Hepatocyte (in vitro differentiated cells): ENCODE results near the gene SPAG16. TPM values are rescaled to one million over a fixed set of nuclear protein-coding genes. Genes with fewer than 3 reads are reported as not detected.

Experiments used
- DNase-seq: peaks from one replicate; pipeline ENCODE4 v3.0.0-alpha.2; 2016; ENCODE audit warnings: low spot score
- H2AFZ ChIP-seq: fragments of 200-600 bp; sonication (generic); 2 replicates; pipeline ENCODE4 v1.6.0; 2016; ENCODE audit warnings: antibody characterized with exemption, mild to moderate bottlenecking
- H3K27ac ChIP-seq: fragments of 200-600 bp; sonication (generic); 2 replicates; pipeline ENCODE4 v1.5.1; 2016; ENCODE audit warnings: mild to moderate bottlenecking
- H3K27me3 ChIP-seq: fragments of 200-600 bp; sonication (generic); 2 replicates; pipeline ENCODE4 v1.6.1; 2016
- H3K36me3 ChIP-seq: fragments of 200-600 bp; sonication (generic); replicated peaks from 2 replicates; pipeline ENCODE4 v1.5.1; 2016; ENCODE audit warnings: low read depth; ENCODE audit not compliant: insufficient read depth
- H3K4me1 ChIP-seq: fragments of 200-600 bp; sonication (generic); 2 replicates; pipeline ENCODE4 v1.5.1; 2016; ENCODE audit warnings: mild to moderate bottlenecking, moderate library complexity; ENCODE audit not compliant: insufficient read depth
- H3K4me2 ChIP-seq: fragments of 200-600 bp; sonication (generic); 2 replicates; pipeline ENCODE4 v1.6.0; 2016
- H3K4me3 ChIP-seq: fragments of 200-600 bp; sonication (generic); 2 replicates; pipeline ENCODE4 v1.5.1; 2016; ENCODE audit warnings: mild to moderate bottlenecking
- H3K79me2 ChIP-seq: fragments of 200-600 bp; sonication (generic); 2 replicates; pipeline ENCODE4 v1.6.0; 2017; ENCODE audit warnings: mild to moderate bottlenecking
- H3K9me2 ChIP-seq: fragments of 200-600 bp; sonication (generic); replicated peaks from 2 replicates; pipeline ENCODE4 v1.6.0; 2017; ENCODE audit warnings: mild to moderate bottlenecking; ENCODE audit not compliant: insufficient read depth
- H3K9me3 ChIP-seq: fragments of 200-600 bp; sonication (generic); 2 replicates; pipeline ENCODE4 v1.5.1; 2016; ENCODE audit warnings: low read depth, mild to moderate bottlenecking
- H4K20me1 ChIP-seq: fragments of 200-600 bp; sonication (generic); 2 replicates; pipeline ENCODE4 v1.6.0; 2016; ENCODE audit warnings: mild to moderate bottlenecking; ENCODE audit not compliant: insufficient read depth, poor library complexity, severe bottlenecking
- EZH2 ChIP-seq: fragments of 200-600 bp; sonication (generic); IDR thresholded peaks from 2 replicates; pipeline ENCODE4 v1.6.1; 2016; ENCODE audit warnings: antibody characterized with exemption, mild to moderate bottlenecking, borderline replicate concordance
- EZH2phosphoT487 ChIP-seq: fragments of 200-600 bp; sonication (generic); IDR thresholded peaks from one replicate; pipeline ENCODE4 v1.6.1; 2018; ENCODE audit warnings: antibody characterized with exemption, mild to moderate bottlenecking, low read depth, moderate library complexity; ENCODE audit not compliant: unreplicated experiment, severe bottlenecking
- WGBS: methylation state at CpG from one replicate; pipeline ENCODE4 v1.1.6; 2016; ENCODE audit warnings: low lambda C conversion rate; ENCODE audit errors: missing lambda C conversion rate; 5-methylcytosine and 5-hydroxymethylcytosine counted together
- polyA plus RNA-seq: library from polyadenylated mRNA; unstranded; fragments of >200 nt; fragmentation: Nextera tagmentation; extraction: Ambion mirVana; gene quantifications from 2 replicates; pipeline ENCODE4 v1.2.1, GENCODE V29; 2016
- total RNA-seq: library from RNA; depleted of rRNA; stranded (reverse); fragments of >200 nt; gene quantifications from 2 replicates; pipeline ENCODE4 v1.2.3, GENCODE V29; 2014
- TF ChIP-seq, protein P1 (sequence below): fragments of 200-600 bp; sonication (generic); IDR thresholded peaks from 2 replicates; pipeline ENCODE4 v1.5.1; 2016; ENCODE audit warnings: antibody characterized with exemption, mild to moderate bottlenecking; ENCODE audit not compliant: poor library complexity

Gene SPAG16
- total and polyA plus RNA-seq, 2 experiments from 2014 or later, result 52.1 to 56.9 TPM

DNA sequence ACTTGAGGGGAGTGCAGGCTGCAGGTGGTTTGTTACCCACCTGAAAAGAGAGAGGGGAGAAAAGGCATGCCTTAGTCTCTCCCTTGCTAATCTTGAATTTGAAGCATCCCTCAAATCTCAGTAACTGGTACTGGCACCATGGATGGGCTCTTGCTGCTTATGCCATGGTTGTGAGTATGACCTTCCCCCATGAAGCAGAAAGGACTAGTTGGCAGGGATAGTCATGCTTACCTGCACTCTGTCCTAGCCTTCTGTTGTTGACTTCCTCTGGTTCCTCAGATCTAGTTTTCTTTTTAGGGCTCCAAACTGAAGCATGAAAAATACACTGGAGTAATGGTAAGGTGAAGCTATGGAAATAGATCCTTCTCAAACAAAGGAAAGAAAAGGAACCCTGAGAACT, 191.2 kb downstream of the SPAG16 start:
- no peaks in the 10 kb centered on the region for H3K27me3 ChIP-seq
- no peaks in the 10 kb centered on the region for H3K9me2 ChIP-seq
- no peaks in the 10 kb centered on the region for H3K79me2 ChIP-seq
- no peak overlapping the region for H3K27ac ChIP-seq
- no peaks in the 10 kb centered on the region for H3K9me3 ChIP-seq
- H3K4me1 ChIP-seq, result no peaks in the 10 kb centered on the region
- no peak overlapping the region for H3K4me2 ChIP-seq
- H2AFZ ChIP-seq, result no peak overlapping the region
- no peak overlapping the region for H3K4me3 ChIP-seq
- TF ChIP-seq EZH2 (no peak), EZH2phosphoT487 (no peak)
- TF ChIP-seq, protein P1, sequence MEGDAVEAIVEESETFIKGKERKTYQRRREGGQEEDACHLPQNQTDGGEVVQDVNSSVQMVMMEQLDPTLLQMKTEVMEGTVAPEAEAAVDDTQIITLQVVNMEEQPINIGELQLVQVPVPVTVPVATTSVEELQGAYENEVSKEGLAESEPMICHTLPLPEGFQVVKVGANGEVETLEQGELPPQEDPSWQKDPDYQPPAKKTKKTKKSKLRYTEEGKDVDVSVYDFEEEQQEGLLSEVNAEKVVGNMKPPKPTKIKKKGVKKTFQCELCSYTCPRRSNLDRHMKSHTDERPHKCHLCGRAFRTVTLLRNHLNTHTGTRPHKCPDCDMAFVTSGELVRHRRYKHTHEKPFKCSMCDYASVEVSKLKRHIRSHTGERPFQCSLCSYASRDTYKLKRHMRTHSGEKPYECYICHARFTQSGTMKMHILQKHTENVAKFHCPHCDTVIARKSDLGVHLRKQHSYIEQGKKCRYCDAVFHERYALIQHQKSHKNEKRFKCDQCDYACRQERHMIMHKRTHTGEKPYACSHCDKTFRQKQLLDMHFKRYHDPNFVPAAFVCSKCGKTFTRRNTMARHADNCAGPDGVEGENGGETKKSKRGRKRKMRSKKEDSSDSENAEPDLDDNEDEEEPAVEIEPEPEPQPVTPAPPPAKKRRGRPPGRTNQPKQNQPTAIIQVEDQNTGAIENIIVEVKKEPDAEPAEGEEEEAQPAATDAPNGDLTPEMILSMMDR, result no peak
- DNase-seq, result no peak
- no peaks in the 10 kb centered on the region for H3K36me3 ChIP-seq
- no peaks in the 10 kb centered on the region for H4K20me1 ChIP-seq

DNA sequence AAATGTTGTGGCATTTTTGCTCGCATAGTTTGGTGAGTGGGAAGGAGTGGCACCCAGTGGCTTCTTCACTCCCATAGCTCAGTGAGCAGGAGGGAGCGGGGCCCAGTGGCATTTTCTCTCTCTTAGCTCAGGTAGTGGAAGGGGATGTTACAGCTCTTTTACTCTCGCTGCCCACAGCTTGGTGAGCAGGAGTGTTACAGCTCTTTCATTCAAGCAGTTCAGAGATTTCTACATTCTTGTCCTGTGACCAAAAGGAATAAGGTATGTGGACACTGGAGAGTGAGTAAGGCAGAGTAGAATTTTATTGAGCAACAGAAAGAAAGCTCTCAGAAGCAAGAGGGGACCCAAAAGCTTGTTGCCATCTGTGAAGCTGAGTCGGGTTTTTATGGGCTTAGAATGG, 192.4 kb downstream of the SPAG16 start:
- DNase-seq, result no peak
- TF ChIP-seq, protein P1, result no peak
- TF ChIP-seq EZH2, result no peak
- TF ChIP-seq EZH2phosphoT487, result no peak
- Histone ChIP-seq H3K79me2 (no peaks in the 10 kb centered on the region), H2AFZ (no peak overlapping the region), H3K4me3 (no peak overlapping the region), H3K9me3 (no peaks in the 10 kb centered on the region), H3K36me3 (no peaks in the 10 kb centered on the region), H3K4me2 (no peak overlapping the region), H4K20me1 (no peaks in the 10 kb centered on the region), H3K4me1 (no peaks in the 10 kb centered on the region), H3K27ac (no peak overlapping the region), H3K9me2 (no peaks in the 10 kb centered on the region), H3K27me3 (no peaks in the 10 kb centered on the region)
- WGBS, result 88% methylated on average over 4 of the region's 4 CpGs

DNA sequence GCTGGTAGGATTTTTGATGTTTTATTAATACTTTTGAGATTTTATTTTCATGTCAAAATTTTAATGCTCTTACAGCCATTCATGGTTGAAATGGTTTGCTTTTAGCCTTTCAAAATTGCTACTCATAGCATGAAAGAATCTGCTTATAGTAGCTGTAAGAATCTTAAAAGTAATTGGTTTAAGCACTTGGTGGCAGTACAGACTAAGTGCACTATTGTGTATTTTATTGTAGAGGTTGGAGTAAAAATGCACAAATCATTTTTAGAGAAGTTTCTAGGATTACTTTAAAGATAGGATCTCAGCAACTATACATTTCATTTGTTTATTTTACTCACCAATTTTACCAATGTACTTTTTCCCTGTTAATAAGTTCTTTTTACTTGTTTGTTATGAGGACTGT, 205.8 kb downstream of the SPAG16 start:
- no peak overlapping the region for H3K27ac ChIP-seq
- H2AFZ ChIP-seq, result no peak overlapping the region
- no peak for TF ChIP-seq EZH2
- TF ChIP-seq, protein P1, result peak; percentile 48
- H3K4me2 ChIP-seq, result no peak overlapping the region
- H3K36me3 ChIP-seq, result no peaks in the 10 kb centered on the region
- H3K27me3 ChIP-seq, result no peaks in the 10 kb centered on the region
- no peaks in the 10 kb centered on the region for H3K9me3 ChIP-seq
- H3K4me3 ChIP-seq, result no peak overlapping the region
- H3K9me2 ChIP-seq, result no peaks in the 10 kb centered on the region
- H3K4me1 ChIP-seq, result no peaks in the 10 kb centered on the region
- no peaks in the 10 kb centered on the region for H3K79me2 ChIP-seq
- H4K20me1 ChIP-seq, result no peaks in the 10 kb centered on the region
- DNase-seq, result peak; percentile 9

DNA sequence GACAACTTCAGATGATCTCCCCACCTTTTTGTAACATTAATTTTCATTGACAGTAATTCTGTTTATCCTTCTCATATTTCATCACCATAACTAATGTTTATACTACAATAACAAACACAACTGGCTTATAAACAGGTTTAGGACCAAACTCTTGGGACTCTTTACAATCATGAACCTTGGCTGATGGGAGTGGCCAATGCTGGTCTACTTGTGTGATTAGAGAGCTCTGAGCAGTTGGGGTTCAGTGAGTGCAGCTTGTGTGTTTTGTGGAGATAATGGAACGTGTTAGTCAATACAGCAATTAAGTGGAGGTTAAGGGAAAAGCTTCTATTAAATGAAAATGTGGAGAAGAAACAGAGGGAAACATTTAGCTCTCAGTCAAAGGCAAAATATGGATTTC, 207.1 kb downstream of the SPAG16 start:
- no peak overlapping the region for H3K4me2 ChIP-seq
- H3K79me2 ChIP-seq, result no peaks in the 10 kb centered on the region
- 35% methylated on average over 1 of the region's 1 CpG for WGBS
- TF ChIP-seq EZH2phosphoT487 (no peak), EZH2 (no peak)
- TF ChIP-seq, protein P1, result no peak
- no peak overlapping the region for H3K27ac ChIP-seq
- no peaks in the 10 kb centered on the region for H4K20me1 ChIP-seq
- H3K9me2 ChIP-seq, result no peaks in the 10 kb centered on the region
- no peak overlapping the region for H3K4me3 ChIP-seq
- DNase-seq, result peak; percentile 15
- no peaks in the 10 kb centered on the region for H3K27me3 ChIP-seq
- no peaks in the 10 kb centered on the region for H3K36me3 ChIP-seq
- no peak overlapping the region for H2AFZ ChIP-seq
- H3K9me3 ChIP-seq, result no peaks in the 10 kb centered on the region
- no peaks in the 10 kb centered on the region for H3K4me1 ChIP-seq
